Right lobe of liver (tissue), 6 donors: ENCODE measurements around the gene BAX. TPM values are rescaled to one million over a fixed set of nuclear protein-coding genes. Genes with fewer than 3 reads are reported as not detected.
"Not testable (repeated sequence)": the region's sequence is repeated elsewhere in the genome, so short reads cannot be mapped to it uniquely, and the experiment has no call there.

ENCODE experiments used
- ATAC-seq, 4 donors: fragments of 200-7000 bp; cut with Tn5 transposase; one replicate each; pipeline ENCODE4 v1.9.1; 2020; ENCODE audit warnings: mild to moderate bottlenecking in 4 of 4, moderate library complexity in 4 of 4
- DNase-seq, 3 donors: peaks; one replicate each; pipeline ENCODE4 v3.0.0-alpha.2; 2020
- H3K27ac ChIP-seq, 3 donors: fragments of 200-600 bp; one replicate each; pipeline ENCODE4 v1.8.0; 2022
- H3K27me3 ChIP-seq, 2 donors: fragments of 200-600 bp; one replicate each; pipeline ENCODE4 v1.8.0; 2022
- H3K36me3 ChIP-seq, 4 donors: fragments of 200-600 bp; sonication (generic) in 1 of 4; one replicate each; pipeline versions ENCODE4 v1.5.1 to v1.8.0; 2017 to 2022; ENCODE audit warnings: control low read depth in 1 of 4
- H3K4me1 ChIP-seq, 4 donors: fragments of 200-600 bp; sonication (generic) in 1 of 4; one replicate each; pipeline versions ENCODE4 v1.5.1 to v1.8.0; 2017 to 2022; ENCODE audit warnings: control low read depth in 1 of 4
- H3K4me3 ChIP-seq, 3 donors: fragments of 200-600 bp; one replicate each; pipeline ENCODE4 v1.8.0; 2022
- H3K9me3 ChIP-seq, 4 donors: fragments of 200-600 bp; sonication (generic) in 1 of 4; one replicate each; pipeline versions ENCODE4 v1.5.1 to v1.8.0; 2017 to 2022; ENCODE audit warnings: control low read depth in 1 of 4
- POLR2A ChIP-seq: fragments of 450-650 bp; IDR thresholded peaks from one replicate; pipeline ENCODE4 v1.6.1; 2017; ENCODE audit warnings: antibody characterized with exemption, mild to moderate bottlenecking
- WGBS: methylation state at CpG from one replicate; pipeline ENCODE4 v1.1.6; 2018; ENCODE audit warnings: low coverage, low lambda C conversion rate; ENCODE audit not compliant: insufficient coverage; ENCODE audit errors: missing lambda C conversion rate; 5-methylcytosine and 5-hydroxymethylcytosine counted together
- intact Hi-C, 2 donors: fragments of 100-400 bp; cut with DNase I; formaldehyde crosslinking; loops; one replicate each; pipeline versions ENCODE4 v1.11.2 to v1.14.1; 2022
- total RNA-seq, 6 experiments: library from RNA; depleted of rRNA in 2 of 6; stranded (reverse); fragments of >200 nt in 2 of 6; fragmentation: NEBNext Ultra II Directional in 3 of 6; extraction: Animal tissue kit (Norgen Biotek cat#: 25700) in 3 of 6; gene quantifications; one replicate each; pipeline versions ENCODE4 v1.1.0 to v1.2.4, GENCODE V29; 2016 to 2023
- TF ChIP-seq, protein P1 (sequence below), 4 donors: fragments of 200-600 bp in 3 of 4; fragments of 450-650 bp in 1 of 4; IDR thresholded peaks; one replicate each; pipeline versions ENCODE4 v1.5.1 to v1.8.0; 2016 to 2022; ENCODE audit warnings: antibody characterized with exemption in 4 of 4, mild to moderate bottlenecking in 2 of 4
- donor health status: DM: no; HTN: yes; CAD: no.
- donor health status: DM: no; HTN: no; CAD: no.
- donor health status: DM: no; HTN: no; CAD: no.
- donor health status: DM: no; HTN: yes; CAD: no.
- donor health status: DM: no; HTN: yes; CAD: no.

Gene BAX
- total RNA-seq, 6 experiments from 2014 or later: 15.9 to 54.1 (median 30.8) TPM

DNA sequence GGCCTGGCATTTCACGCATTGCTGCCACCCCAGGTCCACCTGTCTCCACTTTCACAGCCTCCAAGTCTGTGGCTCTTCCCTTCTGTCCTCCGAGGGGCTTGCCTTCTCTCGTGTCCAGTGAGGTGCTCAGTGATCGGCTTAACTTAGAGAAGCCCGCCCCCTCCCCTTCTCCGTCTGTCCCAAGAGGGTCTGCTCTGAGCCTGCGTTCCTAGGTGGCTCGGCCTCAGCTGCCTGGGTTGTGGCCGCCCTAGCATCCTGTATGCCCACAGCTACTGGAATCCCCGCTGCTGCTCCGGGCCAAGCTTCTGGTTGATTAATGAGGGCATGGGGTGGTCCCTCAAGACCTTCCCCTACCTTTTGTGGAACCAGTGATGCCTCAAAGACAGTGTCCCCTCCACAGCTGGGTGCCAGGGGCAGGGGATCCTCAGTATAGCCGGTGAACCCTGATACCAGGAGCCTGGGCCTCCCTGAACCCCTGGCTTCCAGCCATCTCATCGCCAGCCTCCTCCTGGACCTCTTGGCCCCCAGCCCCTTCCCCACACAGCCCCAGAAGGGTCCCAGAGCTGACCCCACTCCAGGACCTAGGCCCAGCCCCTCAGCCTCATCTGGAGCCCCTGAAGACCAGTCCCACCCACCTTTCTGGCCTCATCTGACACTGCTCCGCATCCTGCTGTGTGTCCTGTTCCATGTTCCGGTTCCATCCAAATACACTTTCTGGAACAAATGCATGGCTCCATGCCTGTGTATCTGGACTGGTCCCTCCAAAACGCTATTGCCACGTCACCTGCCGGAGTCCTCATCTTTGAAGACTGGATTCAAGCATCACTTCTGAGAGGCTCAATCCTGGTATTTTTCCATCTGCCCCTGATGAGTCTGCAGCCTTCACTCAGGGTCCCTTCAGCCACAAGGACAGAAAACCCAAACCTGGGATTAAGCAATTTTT lies 31.9 kb upstream of the BAX start:
- Histone ChIP-seq H3K4me3 (no peak overlapping the region), H3K27ac (no peak overlapping the region), H3K4me1 (no peaks in the 10 kb centered on the region), H3K9me3 (no peaks in the 10 kb centered on the region), H3K27me3 (no peaks in the 10 kb centered on the region), H3K36me3 (peaks cover 3 to 43% (median 18%) of the 10 kb centered on the region in 4 donors)
- TF ChIP-seq, protein P1, sequence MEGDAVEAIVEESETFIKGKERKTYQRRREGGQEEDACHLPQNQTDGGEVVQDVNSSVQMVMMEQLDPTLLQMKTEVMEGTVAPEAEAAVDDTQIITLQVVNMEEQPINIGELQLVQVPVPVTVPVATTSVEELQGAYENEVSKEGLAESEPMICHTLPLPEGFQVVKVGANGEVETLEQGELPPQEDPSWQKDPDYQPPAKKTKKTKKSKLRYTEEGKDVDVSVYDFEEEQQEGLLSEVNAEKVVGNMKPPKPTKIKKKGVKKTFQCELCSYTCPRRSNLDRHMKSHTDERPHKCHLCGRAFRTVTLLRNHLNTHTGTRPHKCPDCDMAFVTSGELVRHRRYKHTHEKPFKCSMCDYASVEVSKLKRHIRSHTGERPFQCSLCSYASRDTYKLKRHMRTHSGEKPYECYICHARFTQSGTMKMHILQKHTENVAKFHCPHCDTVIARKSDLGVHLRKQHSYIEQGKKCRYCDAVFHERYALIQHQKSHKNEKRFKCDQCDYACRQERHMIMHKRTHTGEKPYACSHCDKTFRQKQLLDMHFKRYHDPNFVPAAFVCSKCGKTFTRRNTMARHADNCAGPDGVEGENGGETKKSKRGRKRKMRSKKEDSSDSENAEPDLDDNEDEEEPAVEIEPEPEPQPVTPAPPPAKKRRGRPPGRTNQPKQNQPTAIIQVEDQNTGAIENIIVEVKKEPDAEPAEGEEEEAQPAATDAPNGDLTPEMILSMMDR (IDR thresholded peaks at IDR 0.05): no peak
- no peak for TF ChIP-seq POLR2A
- intact Hi-C loops: no loop called here
- 67% methylated on average over 3 of the region's 18 CpGs for WGBS
- peak in 1 of 4 donors; percentile 4 for ATAC-seq
- no peak for DNase-seq

DNA sequence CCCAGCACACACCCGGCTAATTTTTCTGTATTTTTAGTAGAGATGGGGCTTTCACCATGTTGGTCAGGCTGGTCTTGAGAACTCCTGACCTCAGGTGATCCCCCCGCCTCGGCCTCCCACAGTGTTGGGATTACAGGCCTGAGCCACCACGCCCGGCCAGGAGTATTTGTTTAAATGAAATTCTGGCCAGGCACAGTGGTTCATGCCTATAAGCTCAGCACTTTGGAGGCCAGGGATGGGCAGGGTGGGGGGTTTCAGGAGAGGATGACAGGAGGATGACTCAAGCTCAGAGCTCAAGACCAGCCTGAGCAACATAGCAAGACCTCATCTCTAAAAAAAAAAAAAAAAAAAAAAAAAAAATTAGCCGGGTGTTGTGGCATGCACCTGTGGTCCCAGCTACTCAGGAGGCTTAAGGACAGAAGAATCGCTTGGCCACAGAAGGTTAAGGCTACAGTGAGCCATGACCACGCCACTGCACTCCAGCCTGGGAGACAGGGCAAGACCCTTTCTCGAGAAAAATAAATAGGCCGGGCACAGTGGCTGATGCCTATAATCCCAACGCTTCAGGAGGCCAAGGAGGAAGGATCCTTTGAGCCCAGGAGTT lies 29.3 kb upstream of the BAX start:
- peak in 2 of 4 donors; percentile 3 to 11 for ATAC-seq
- DNase-seq: no peak
- 71% methylated on average over 8 of the region's 11 CpGs for WGBS
- Histone ChIP-seq H3K4me1 (no peaks in the 10 kb centered on the region), H3K27me3 (no peaks in the 10 kb centered on the region), H3K27ac (no peak overlapping the region), H3K36me3 (peaks cover 3 to 25% (median 9%) of the 10 kb centered on the region in 4 donors), H3K4me3 (no peak overlapping the region), H3K9me3 (no peaks in the 10 kb centered on the region)
- intact Hi-C loops: no loop called here
- TF ChIP-seq, protein P1 (IDR thresholded peaks at IDR 0.05): no peak
- TF ChIP-seq POLR2A: no peak

DNA sequence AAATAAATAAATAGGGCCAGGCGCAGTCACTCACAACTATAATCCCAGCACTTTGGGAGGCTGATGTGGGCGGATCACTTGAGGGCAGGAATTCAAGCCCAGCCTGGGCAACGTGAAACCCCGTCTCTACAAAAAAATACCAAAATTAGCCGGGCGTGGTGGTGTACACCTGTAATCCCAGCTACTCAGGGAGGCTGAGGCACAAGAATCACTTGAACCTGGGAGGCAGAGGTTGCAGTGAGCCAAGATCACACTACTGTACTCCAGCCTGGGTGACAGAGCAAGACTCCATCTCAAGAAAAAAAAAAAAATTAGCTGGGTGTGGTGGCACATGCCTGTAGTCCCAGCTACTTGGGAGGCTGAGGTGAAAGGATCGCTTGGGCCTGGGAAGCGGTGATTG lies 28.8 kb upstream of the BAX start:
- H3K27me3 ChIP-seq, H3K4me3 ChIP-seq, H3K27ac ChIP-seq, H3K4me1 ChIP-seq, DNase-seq, ATAC-seq, H3K9me3 ChIP-seq, intact Hi-C loops: not testable (repeated sequence)
- peaks cover 3 to 19% (median 8%) of the 10 kb centered on the region in 4 donors for H3K36me3 ChIP-seq
- 71% methylated on average over 7 of the region's 8 CpGs for WGBS

DNA sequence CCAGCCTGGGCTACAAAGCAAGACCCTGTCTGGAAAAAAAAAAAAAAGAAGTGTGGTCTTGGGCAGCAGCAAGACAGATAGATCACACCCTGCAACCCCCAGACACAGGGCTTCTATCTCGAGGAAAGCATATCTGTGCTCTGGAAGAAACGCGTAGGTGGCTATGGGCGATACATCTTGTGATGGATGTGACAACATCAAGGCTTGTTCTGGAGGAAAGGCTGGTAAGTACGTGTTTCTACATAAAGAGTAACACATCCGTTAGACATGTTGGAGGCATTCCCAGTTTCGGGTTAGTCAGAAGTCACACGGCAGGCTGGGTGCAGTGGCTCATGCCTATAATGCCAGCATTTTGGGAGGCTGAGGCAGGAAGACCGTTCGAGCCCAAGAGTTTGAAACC lies 27.8 kb upstream of the BAX start:
- no peaks in the 10 kb centered on the region for H3K4me1 ChIP-seq
- H3K27me3 ChIP-seq: no peaks in the 10 kb centered on the region
- no peaks in the 10 kb centered on the region for H3K9me3 ChIP-seq
- TF ChIP-seq, protein P1 (IDR thresholded peaks at IDR 0.05): no peak
- no peak for TF ChIP-seq POLR2A
- H3K27ac ChIP-seq: no peak overlapping the region
- H3K36me3 ChIP-seq: peaks cover 0 to 11% (median 3%) of the 10 kb centered on the region in 4 donors
- DNase-seq: no peak
- ATAC-seq: peak; percentile 50 to 80 (median 64)
- 14% methylated on average over 9 of the region's 10 CpGs for WGBS
- no peak overlapping the region for H3K4me3 ChIP-seq
- intact Hi-C loops: no loop called here

DNA sequence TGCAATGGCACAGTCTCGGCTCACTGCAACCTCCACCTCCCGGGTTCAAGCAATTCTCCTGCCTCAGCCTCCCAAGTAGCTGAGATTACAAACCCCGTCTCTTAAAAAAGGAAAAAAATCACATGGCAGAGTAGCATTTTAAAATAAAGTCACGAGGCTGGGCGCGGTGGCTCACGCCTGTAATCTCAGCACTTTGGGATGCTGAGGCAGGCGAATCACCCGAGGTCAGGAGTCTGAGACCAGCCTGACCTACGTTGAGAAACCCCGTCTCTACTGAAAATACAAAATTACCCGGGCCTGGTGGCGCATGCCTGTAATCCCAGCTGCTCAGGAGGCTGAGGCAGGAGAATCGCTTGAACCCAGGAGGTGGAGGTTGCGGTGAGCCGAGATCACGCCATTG lies 27.0 kb upstream of the BAX start:
- H3K9me3 ChIP-seq, H3K4me1 ChIP-seq, H3K27me3 ChIP-seq, H3K36me3 ChIP-seq, intact Hi-C loops, H3K4me3 ChIP-seq, H3K27ac ChIP-seq, DNase-seq: not testable (repeated sequence)
- peak in 1 of 4 donors; percentile 29 for ATAC-seq
- 70% methylated on average over 11 of the region's 17 CpGs for WGBS
